GM12874 (cell line): Measurements from ENCODE around the gene ARID5B.

Experiments
- TF ChIP-seq, protein P1 (sequence below): IDR thresholded peaks from 2 replicates; pipeline ENCODE4 v1.5.1; 2011; ENCODE audit warnings: low read depth, mild to moderate bottlenecking, control low read depth, low read length, moderate library complexity; ENCODE audit not compliant: insufficient read depth

ARID5B gene

DNA sequence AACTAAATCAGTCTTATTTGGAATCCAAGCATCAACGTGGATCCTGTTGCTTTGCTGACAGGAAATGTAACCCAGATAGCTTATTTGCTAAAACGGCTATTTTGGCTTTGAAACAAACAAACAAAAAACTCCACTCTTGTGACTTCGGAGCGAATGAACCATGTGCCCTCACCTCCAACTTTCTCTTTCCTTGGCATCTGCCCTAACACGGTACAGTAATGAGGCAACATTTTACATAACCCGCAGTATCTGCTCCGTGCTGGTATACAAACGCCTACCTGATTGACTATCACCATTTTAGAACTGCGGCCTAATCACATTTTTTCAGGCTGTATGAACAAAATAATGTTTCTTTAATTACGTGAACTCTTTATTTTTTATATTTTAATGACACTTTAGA lies 37.5 kb upstream of the ARID5B start:
- TF ChIP-seq, protein P1, sequence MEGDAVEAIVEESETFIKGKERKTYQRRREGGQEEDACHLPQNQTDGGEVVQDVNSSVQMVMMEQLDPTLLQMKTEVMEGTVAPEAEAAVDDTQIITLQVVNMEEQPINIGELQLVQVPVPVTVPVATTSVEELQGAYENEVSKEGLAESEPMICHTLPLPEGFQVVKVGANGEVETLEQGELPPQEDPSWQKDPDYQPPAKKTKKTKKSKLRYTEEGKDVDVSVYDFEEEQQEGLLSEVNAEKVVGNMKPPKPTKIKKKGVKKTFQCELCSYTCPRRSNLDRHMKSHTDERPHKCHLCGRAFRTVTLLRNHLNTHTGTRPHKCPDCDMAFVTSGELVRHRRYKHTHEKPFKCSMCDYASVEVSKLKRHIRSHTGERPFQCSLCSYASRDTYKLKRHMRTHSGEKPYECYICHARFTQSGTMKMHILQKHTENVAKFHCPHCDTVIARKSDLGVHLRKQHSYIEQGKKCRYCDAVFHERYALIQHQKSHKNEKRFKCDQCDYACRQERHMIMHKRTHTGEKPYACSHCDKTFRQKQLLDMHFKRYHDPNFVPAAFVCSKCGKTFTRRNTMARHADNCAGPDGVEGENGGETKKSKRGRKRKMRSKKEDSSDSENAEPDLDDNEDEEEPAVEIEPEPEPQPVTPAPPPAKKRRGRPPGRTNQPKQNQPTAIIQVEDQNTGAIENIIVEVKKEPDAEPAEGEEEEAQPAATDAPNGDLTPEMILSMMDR, result no peak

DNA sequence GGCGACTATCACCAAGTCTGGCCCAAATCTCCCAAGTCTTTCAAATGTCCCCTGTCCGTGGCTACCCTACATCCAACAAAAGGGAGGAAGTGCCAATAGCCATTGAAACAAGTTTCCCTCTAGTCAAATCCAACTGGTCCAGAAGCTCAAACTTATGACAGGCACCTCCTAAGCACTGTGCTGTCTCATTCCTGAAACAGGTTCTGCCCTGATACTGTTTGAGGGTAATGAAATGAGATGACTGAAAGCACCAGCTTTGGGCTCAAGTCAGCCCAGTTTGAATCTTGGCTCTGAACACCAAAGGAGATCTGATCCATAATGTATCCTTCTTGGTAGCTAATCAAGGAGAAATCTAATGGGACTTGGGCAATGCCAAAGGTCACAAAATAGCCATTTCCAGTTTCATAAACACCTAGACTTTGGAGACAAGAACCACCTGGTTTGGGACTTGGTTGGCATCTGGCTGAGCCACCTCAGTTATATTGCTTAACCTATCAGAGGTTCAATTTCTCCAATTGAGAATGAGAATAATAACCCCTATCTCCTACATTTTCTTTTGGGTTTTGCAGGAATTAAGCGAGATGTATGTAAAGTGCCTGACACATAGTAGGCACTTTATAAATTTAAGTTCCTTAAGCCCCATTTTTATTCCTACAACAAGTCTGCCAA lies 34.7 kb upstream of the ARID5B start:
- TF ChIP-seq, protein P1, result no peak

DNA sequence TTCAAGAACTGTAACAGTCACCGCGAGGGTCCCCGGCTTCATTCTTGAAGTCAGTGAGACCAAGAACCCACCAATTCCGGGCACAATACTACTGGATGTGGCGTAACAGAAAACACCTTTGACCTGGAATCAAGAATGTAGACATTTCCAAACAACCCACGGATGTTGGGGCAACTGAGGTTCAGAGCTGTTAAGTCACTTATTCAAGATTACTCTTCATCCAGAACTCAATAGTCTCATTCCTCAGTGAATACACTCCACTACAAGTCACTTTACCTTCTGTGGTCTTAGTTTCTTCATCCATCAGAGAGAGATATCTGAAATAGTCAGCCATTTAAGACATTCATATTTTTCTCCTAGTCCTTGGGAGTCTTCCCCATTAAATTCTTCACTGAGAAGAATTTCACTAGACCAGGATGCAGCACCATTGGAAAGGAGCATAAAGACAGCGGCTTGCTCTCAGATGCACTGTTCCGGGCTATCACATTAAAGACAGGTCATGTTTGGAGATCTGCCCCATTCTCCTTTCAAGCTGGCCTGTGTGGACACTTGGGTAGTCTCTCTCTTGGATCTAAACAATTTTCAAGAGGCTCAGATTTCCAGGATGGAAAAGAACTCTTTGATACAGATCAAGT lies 32.3 kb upstream of the ARID5B start:
- TF ChIP-seq, protein P1, result no peak

DNA sequence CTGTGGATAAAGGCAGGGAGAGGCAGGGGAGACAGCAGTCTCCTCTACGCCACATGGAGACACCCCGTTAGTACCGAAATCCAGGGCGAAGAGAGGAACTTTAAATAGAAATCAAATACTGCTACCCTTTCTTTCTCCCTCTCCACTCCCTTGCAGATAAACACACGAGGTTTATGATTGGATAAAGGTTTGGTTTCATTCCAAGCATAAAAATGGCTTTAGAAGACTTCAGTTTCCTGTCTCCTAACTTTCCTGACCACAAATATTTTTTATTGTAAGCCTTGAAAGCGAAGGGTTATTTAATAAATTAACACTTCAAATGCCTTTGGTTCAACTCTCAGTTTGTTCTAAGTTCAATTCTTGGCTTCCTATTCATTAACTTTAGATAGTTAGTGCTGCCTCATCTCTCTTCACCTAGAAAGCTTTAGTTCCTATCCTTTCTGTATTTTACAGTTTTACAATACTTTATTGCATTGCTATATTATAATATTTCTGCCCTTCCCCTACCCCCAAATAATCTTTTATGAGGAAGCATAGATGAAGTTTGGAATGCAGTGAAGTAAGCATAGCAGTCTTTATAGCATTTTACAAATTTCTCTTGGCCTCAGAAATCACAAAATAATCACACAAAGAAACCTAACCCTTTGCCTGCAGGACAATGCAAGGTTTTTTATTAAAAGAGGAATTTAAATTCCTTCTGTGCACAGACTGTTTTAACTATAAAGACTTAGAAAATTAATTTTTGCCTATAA lies 31.5 kb upstream of the ARID5B start:
- TF ChIP-seq, protein P1, result no peak

DNA sequence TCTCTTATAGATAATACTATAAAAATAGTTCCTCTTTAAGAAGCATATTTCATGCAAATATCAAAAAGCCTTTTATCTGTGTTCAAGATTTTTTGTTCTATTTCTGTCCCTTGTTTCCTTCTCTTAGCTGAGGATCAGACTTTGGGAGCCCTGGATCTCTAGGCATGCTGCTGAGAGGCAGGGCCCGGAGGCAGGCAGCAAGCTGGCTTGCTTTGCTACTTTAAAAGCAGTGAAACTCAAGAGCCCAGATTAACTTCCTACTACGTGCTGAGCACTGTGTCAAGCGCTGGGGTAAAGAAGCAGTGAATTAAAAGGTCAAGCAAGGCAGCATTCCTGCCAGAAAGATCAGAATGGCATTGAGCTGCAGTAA lies 31.0 kb upstream of the ARID5B start:
- TF ChIP-seq, protein P1, result no peak

DNA sequence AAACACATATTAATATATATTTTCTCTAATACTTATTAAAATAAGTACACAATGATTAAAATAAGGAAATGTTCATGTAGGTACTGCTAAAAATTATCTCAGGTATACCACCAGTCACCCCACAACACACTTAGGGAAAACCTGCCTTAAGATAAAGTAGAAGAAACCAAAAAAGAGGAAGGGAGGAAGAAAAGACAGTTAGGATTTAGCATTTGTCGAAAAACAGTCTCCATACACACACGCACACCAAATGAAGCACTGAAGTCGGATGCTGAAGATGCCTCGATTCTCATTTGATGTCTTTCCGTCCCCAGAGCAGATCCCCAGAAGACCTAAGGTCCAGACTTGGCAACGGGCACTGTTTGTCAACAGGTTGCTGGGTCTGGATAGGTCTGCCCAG lies 30.0 kb upstream of the ARID5B start:
- TF ChIP-seq, protein P1, result no peak

DNA sequence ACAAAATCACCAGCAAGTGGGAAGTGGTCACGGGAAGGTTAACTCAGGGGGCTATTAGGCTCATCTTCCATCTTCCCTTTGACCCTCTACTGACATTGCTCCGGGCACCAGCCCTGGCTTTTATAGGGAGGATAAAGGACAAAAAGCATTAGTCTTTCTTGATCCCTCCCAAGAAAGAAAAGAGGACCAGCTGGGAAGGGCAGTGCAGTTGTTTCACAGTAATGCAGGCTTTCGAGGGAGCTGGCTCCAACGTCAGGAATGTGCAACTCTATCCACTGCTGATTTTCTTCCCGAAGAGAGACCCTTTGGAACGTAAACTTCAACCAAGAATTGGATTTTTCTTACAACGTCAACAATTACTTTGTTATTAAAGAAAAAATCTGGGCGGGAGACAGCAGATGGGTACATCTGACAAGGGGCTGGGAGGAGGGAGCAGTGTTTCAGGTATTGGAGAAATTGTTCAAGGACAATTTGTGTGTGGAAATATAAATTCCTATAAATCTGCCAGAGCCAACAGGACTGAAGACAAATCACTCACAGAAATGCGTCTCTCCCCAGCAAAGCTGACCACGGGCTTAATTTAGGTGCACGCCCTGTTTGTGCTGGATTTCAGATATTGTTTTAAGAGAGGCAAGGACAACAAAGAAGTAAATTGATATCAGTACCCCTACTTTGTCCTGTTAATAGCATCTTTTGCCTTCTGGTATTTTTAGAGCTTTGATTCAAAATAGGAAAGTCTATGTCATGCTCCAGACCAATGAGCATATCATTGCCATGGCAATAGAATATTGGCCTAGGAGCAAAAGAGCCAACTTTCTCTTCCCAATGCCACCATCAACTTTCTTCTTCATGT lies 23.4 kb upstream of the ARID5B start:
- TF ChIP-seq, protein P1, result no peak
